HCT116 (cell line): ENCODE results near the gene PRKCH. TPM values are rescaled to one million over a fixed set of nuclear protein-coding genes. Genes with fewer than 3 reads are reported as not detected.

ENCODE experiments used
- ATAC-seq: fragments of 200-7000 bp; cut with Tn5 transposase; 2 replicates; pipeline ENCODE4 v1.9.1; 2020; ENCODE audit warnings: mild to moderate bottlenecking, moderate library complexity
- BruUV-seq: library from RNA; stranded (reverse); fragments of 400-500 nt; replicated peaks from 2 replicates; lab custom pipeline; 2021; lab: Mats Ljungman, UMichigan
- CTCF ChIA-PET: fragments of 300-600 bp; sonication (Branson Sonifier 250); formaldehyde crosslinking; loops from one replicate; lab custom pipeline; 2021; ENCODE audit warnings: antibody characterized with exemption; lab: Charles Lee
- POLR2A ChIA-PET: fragments of 300-600, 350-600 bp; sonication (Branson Sonifier 250); formaldehyde crosslinking; loops from one replicate; lab custom pipeline; 2021; ENCODE audit warnings: antibody characterized with exemption; lab: Charles Lee
- RAD21 ChIA-PET, 2 experiments: fragments of 300-600 bp; sonication (Branson Sonifier 250); formaldehyde crosslinking; loops; one replicate each; lab custom pipeline; 2023; ENCODE audit warnings: low total read pairs in 2 of 2; ENCODE audit not compliant: uncharacterized antibody in 2 of 2, unreplicated experiment in 2 of 2, low non-redundant PET in 1 of 2; lab: Charles Lee
- DNase-seq: peaks from one replicate; pipeline ENCODE4 v3.0.0-alpha.2; 2010; ENCODE audit warnings: low read depth, low spot score
- H2AFZ ChIP-seq: fragments of 200-600 bp; shearing (Covaris generic), sonication (generic); 2 replicates; pipeline ENCODE4 v1.6.1; 2017; ENCODE audit warnings: low read depth, mixed run types, mixed read lengths, antibody characterized with exemption, low read length; ENCODE audit not compliant: poor library complexity, severe bottlenecking
- H3K27ac ChIP-seq: 2 replicates; pipeline ENCODE4 v1.5.1; 2012; ENCODE audit warnings: low read depth, low read length
- H3K27me3 ChIP-seq: fragments of 200-600 bp; sonication (generic); 2 replicates; pipeline ENCODE4 v1.6.1; 2016; ENCODE audit warnings: mixed run types, low read length, mixed read lengths; ENCODE audit not compliant: insufficient read depth
- H3K36me3 ChIP-seq, 2 experiments: fragments of 200-500 bp in 1 of 2; fragments of 200-600 bp in 1 of 2; sonication (Bioruptor generic) in 1 of 2; sonication (generic) in 1 of 2; 2 replicates each; pipeline versions ENCODE4 v1.5.1 to v1.6.1; 2014 to 2016; ENCODE audit warnings: low read length in 2 of 2, inconsistent platforms in 1 of 2, mixed read lengths in 1 of 2, mixed run types in 1 of 2; ENCODE audit not compliant: insufficient read depth in 2 of 2, control insufficient read depth in 1 of 2
- H3K4me1 ChIP-seq, 2 experiments: fragments of 200-600 bp in 1 of 2; sonication (generic) in 1 of 2; 2 replicates each; pipeline versions ENCODE4 v1.5.1 to v1.6.1; 2012 to 2017; ENCODE audit warnings: low read length in 2 of 2, inconsistent platforms in 1 of 2, mild to moderate bottlenecking in 1 of 2, mixed read lengths in 1 of 2, mixed run types in 1 of 2, moderate library complexity in 1 of 2; ENCODE audit not compliant: insufficient read depth in 2 of 2, control insufficient read depth in 1 of 2
- H3K4me2 ChIP-seq: fragments of 200-600 bp; sonication (generic); 2 replicates; pipeline ENCODE4 v1.6.1; 2017; ENCODE audit warnings: mixed run types, low read length, mixed read lengths
- H3K4me3 ChIP-seq, 2 experiments: fragments of 200-600 bp in 1 of 2; sonication (generic) in 1 of 2; replicated peaks in 1 of 2; 2 replicates each; pipeline ENCODE4 v1.5.1; 2011 to 2016; ENCODE audit warnings: low read length in 2 of 2, control low read depth in 1 of 2, low read depth in 1 of 2, mild to moderate bottlenecking in 1 of 2, mixed read lengths in 1 of 2, mixed run types in 1 of 2
- H3K79me2 ChIP-seq: fragments of 200-600 bp; sonication (generic); 2 replicates; pipeline ENCODE4 v1.6.1; 2017; ENCODE audit warnings: mild to moderate bottlenecking, mixed run types, low read length, moderate library complexity, mixed read lengths; ENCODE audit not compliant: insufficient read depth
- H3K9ac ChIP-seq: fragments of 200-600 bp; sonication (generic); 2 replicates; pipeline ENCODE4 v1.6.1; 2016; ENCODE audit warnings: low read length, mixed read lengths
- H3K9me2 ChIP-seq: fragments of 200-600 bp; sonication (generic), shearing (Covaris generic); 2 replicates; pipeline ENCODE4 v1.6.1; 2017; ENCODE audit warnings: mixed run types, mild to moderate bottlenecking, moderate library complexity; ENCODE audit not compliant: insufficient read depth
- H3K9me3 ChIP-seq, 2 experiments: fragments of 200-500 bp in 1 of 2; fragments of 200-600 bp in 1 of 2; sonication (Bioruptor generic) in 1 of 2; sonication (generic) in 1 of 2; 2 replicates each; pipeline ENCODE4 v1.6.1; 2014 to 2017; ENCODE audit warnings: low read length in 2 of 2, mixed read lengths in 2 of 2, inconsistent platforms in 1 of 2, low read depth in 1 of 2, mild to moderate bottlenecking in 1 of 2, mixed run types in 1 of 2, moderate library complexity in 1 of 2; ENCODE audit not compliant: control insufficient read depth in 1 of 2, insufficient read depth in 1 of 2
- H4K20me1 ChIP-seq: fragments of 200-600 bp; sonication (generic), shearing (Covaris generic); 2 replicates; pipeline ENCODE4 v1.6.1; 2017; ENCODE audit warnings: mixed run types, mild to moderate bottlenecking, moderate library complexity; ENCODE audit not compliant: insufficient read depth
- CEBPB ChIP-seq: IDR thresholded peaks from 2 replicates; pipeline ENCODE4 v1.6.1; 2012; ENCODE audit warnings: low read depth
- EZH2 ChIP-seq: fragments of 200-600 bp; sonication (generic); IDR thresholded peaks from 2 replicates; pipeline ENCODE4 v1.6.1; 2017; ENCODE audit warnings: antibody characterized with exemption, mixed run types
- RAD21 ChIP-seq: IDR thresholded peaks from 2 replicates; pipeline ENCODE4 v1.6.1; 2012; ENCODE audit warnings: low read depth, mild to moderate bottlenecking
- SIN3A ChIP-seq: IDR thresholded peaks from 2 replicates; pipeline ENCODE4 v1.6.1; 2012; ENCODE audit warnings: low read depth
- SRF ChIP-seq: IDR thresholded peaks from 2 replicates; pipeline ENCODE4 v1.6.1; 2012; ENCODE audit warnings: low read depth
- TCF7L2 ChIP-seq: IDR thresholded peaks from 2 replicates; pipeline ENCODE4 v1.7.0; 2011; ENCODE audit warnings: borderline replicate concordance, inconsistent platforms; ENCODE audit not compliant: insufficient read depth, insufficient read length; ENCODE audit errors: extremely low read depth
- intact Hi-C: fragments of 100-400 bp; cut with micrococcal nuclease; formaldehyde crosslinking; loops from 2 replicates; pipeline ENCODE4 v1.10.0; 2022
- total RNA-seq: library from RNA; stranded (reverse); gene quantifications from one replicate; pipeline ENCODE4 v1.2.1, GENCODE V29; 2021; ENCODE audit not compliant: unreplicated experiment
- TF ChIP-seq, protein P1 (sequence below), 3 experiments: fragments of 200-600 bp in 1 of 3; sonication (generic) in 1 of 3; IDR thresholded peaks in 2 of 3; conservative IDR thresholded peaks in 1 of 3; 2 replicates each; pipeline ENCODE4 v1.5.1; 2012 to 2017; ENCODE audit warnings: low read depth in 2 of 3, low read length in 2 of 3, antibody characterized with exemption in 1 of 3, borderline replicate concordance in 1 of 3, control low read depth in 1 of 3, mild to moderate bottlenecking in 1 of 3, mixed read lengths in 1 of 3, mixed run types in 1 of 3, moderate library complexity in 1 of 3; ENCODE audit not compliant: insufficient read depth in 1 of 3
- TF ChIP-seq, protein P2 (sequence below): IDR thresholded peaks from 2 replicates; pipeline ENCODE4 v1.6.1; 2012

The PRKCH gene
- total RNA-seq, 1 experiment from 2014 or later = 16.6 TPM

DNA sequence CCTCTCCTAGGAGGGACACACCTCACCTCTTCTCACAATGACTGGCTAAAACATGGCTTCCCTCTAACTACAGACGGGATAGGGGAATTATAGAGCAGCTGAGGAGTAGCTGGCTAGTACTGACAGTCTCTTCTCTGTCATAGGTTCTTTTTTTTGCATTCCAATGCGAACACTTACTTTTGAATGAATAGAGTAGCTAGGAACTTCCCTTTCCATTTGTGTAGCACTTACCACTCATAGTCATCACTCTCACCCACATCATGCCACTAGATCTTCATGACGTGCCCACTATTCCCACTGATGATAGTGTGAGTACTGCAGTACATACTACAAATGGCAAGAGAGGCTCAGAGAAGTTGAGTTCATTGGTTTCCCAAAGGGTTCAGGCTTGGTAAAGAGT, 230.0 kb downstream of the PRKCH start:
- H3K9me3 ChIP-seq = no peaks in the 10 kb centered on the region
- intact Hi-C loops = no loop called here
- no peaks in the 10 kb centered on the region for H3K27me3 ChIP-seq
- ChIA-PET POLR2A (interaction anchor here (0.8 to 1.6 kb wide), 2 partner anchors 9 to 11 kb away, joined by 3 to 5 read pairs; no protein-coding TSS in a partner anchor), CTCF (no interaction called here), RAD21 (no interaction called here)
- H2AFZ ChIP-seq = no peak overlapping the region
- H4K20me1 ChIP-seq = no peaks in the 10 kb centered on the region
- H3K4me2 ChIP-seq = no peak overlapping the region
- no peaks in the 10 kb centered on the region for H3K36me3 ChIP-seq
- H3K27ac ChIP-seq = no peak overlapping the region
- H3K9me2 ChIP-seq = no peaks in the 10 kb centered on the region
- BruUV-seq = no TSS peak
- DNase-seq (no peak), ATAC-seq (no peak)
- no peaks in the 10 kb centered on the region for H3K79me2 ChIP-seq
- no peak overlapping the region for H3K9ac ChIP-seq
- H3K4me3 ChIP-seq = no peak overlapping the region
- H3K4me1 ChIP-seq = peaks cover 5 to 29% of the 10 kb centered on the region in 2 experiments
- TF ChIP-seq RAD21 (no peak), EZH2 (no peak), TCF7L2 (no peak), SRF (no peak), SIN3A (no peak), CEBPB (no peak)
- TF ChIP-seq, protein P1, sequence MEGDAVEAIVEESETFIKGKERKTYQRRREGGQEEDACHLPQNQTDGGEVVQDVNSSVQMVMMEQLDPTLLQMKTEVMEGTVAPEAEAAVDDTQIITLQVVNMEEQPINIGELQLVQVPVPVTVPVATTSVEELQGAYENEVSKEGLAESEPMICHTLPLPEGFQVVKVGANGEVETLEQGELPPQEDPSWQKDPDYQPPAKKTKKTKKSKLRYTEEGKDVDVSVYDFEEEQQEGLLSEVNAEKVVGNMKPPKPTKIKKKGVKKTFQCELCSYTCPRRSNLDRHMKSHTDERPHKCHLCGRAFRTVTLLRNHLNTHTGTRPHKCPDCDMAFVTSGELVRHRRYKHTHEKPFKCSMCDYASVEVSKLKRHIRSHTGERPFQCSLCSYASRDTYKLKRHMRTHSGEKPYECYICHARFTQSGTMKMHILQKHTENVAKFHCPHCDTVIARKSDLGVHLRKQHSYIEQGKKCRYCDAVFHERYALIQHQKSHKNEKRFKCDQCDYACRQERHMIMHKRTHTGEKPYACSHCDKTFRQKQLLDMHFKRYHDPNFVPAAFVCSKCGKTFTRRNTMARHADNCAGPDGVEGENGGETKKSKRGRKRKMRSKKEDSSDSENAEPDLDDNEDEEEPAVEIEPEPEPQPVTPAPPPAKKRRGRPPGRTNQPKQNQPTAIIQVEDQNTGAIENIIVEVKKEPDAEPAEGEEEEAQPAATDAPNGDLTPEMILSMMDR (IDR thresholded peaks at IDR 0.05 in 2 of 3, conservative IDR thresholded peaks at IDR 0.05 in 1 of 3; ENCODE audit: borderline replicate concordance in 1 of 3, insufficient read depth in 1 of 3, low read depth in 2 of 3, low read length in 2 of 3) = no peak
- TF ChIP-seq, protein P2, sequence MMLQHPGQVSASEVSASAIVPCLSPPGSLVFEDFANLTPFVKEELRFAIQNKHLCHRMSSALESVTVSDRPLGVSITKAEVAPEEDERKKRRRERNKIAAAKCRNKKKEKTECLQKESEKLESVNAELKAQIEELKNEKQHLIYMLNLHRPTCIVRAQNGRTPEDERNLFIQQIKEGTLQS = no peak
